Keratinocyte (primary cell): ENCODE data around the gene SLC27A2.

Experiments used
- CTCF ChIP-seq, 3 experiments: IDR thresholded peaks in 1 of 3; conservative IDR thresholded peaks in 1 of 3; optimal IDR thresholded peaks in 1 of 3; 2 replicates in 2 of 3; 3 replicates in 1 of 3; pipeline versions ENCODE3 to v1.5.1; 2011; ENCODE audit warnings: low read length in 3 of 3, mild to moderate bottlenecking in 3 of 3, moderate library complexity in 2 of 3, control low read depth in 1 of 3, inconsistent platforms in 1 of 3; ENCODE audit not compliant: insufficient read depth in 2 of 3; ENCODE audit errors: extremely low read depth in 1 of 3
- EZH2 ChIP-seq: IDR thresholded peaks from one replicate; pipeline ENCODE4 v1.6.1; 2012; ENCODE audit warnings: inconsistent platforms, mild to moderate bottlenecking, low read length, moderate library complexity

- TF ChIP-seq CTCF (optimal IDR thresholded peaks at IDR 0.05 in 1 of 3, IDR thresholded peaks at IDR 0.05 in 1 of 3, conservative IDR thresholded peaks at IDR 0.05 in 1 of 3; ENCODE audit: extremely low read depth in 1 of 3, insufficient read depth in 2 of 3, low read length in 3 of 3) (no peak), EZH2 (no peak)
Observed at GRCh38 chr15:50219820-50220219, 37.8 kb downstream of the SLC27A2 start.
